Peyer's patch (tissue), 4 donors: ENCODE results near the gene IQCB1. TPM values are rescaled to one million over a fixed set of nuclear protein-coding genes. Genes with fewer than 3 reads are reported as not detected.

Experiments
- DNase-seq, 3 donors: peaks; one replicate each; pipeline ENCODE4 v3.0.0-alpha.2; 2017 to 2019
- H3K27ac ChIP-seq, 4 donors: fragments of 200-600 bp; sonication (generic); one replicate each; pipeline ENCODE4 v1.5.1; 2016 to 2019
- H3K27me3 ChIP-seq, 2 donors: fragments of 200-600 bp; sonication (generic); one replicate each; pipeline ENCODE4 v1.5.1; 2019
- H3K36me3 ChIP-seq, 3 donors: fragments of 200-600 bp; sonication (generic); one replicate each; pipeline ENCODE4 v1.5.1; 2016 to 2019
- H3K4me1 ChIP-seq, 4 donors: fragments of 200-600 bp; sonication (generic); one replicate each; pipeline ENCODE4 v1.5.1; 2016 to 2019
- H3K4me3 ChIP-seq, 4 donors: fragments of 200-600 bp; sonication (generic); 1 replicate in 3 of 4; 2 replicates in 1 of 4; pipeline ENCODE4 v1.5.1; 2016 to 2019; ENCODE audit warnings: mild to moderate bottlenecking in 1 of 4
- H3K9me3 ChIP-seq, 4 donors: fragments of 200-600 bp; sonication (generic); one replicate each; pipeline ENCODE4 v1.5.1; 2016 to 2019; ENCODE audit warnings: mild to moderate bottlenecking in 1 of 4
- POLR2A ChIP-seq, 2 donors: fragments of 450-650 bp; IDR thresholded peaks; one replicate each; pipeline ENCODE4 v1.5.1; 2017; ENCODE audit warnings: antibody characterized with exemption in 2 of 2, mild to moderate bottlenecking in 2 of 2, moderate library complexity in 2 of 2
- total RNA-seq, 4 donors: library from RNA; depleted of rRNA; stranded (reverse); fragments of >200 nt; gene quantifications; one replicate each; pipeline ENCODE4 v1.1.0, GENCODE V29; 2016
- TF ChIP-seq, protein P1 (sequence below), 6 experiments: fragments of 450-650 bp in 4 of 6; fragments of 200-600 bp in 2 of 6; sonication (generic) in 1 of 6; IDR thresholded peaks; one replicate each; pipeline ENCODE4 v1.5.1; 2017 to 2019; ENCODE audit warnings: antibody characterized with exemption in 6 of 6, mild to moderate bottlenecking in 3 of 6, moderate library complexity in 1 of 6

Gene IQCB1
- total RNA-seq, 4 donors from 2014 or later = 22.8 to 50.3 (median 29.6) TPM

DNA sequence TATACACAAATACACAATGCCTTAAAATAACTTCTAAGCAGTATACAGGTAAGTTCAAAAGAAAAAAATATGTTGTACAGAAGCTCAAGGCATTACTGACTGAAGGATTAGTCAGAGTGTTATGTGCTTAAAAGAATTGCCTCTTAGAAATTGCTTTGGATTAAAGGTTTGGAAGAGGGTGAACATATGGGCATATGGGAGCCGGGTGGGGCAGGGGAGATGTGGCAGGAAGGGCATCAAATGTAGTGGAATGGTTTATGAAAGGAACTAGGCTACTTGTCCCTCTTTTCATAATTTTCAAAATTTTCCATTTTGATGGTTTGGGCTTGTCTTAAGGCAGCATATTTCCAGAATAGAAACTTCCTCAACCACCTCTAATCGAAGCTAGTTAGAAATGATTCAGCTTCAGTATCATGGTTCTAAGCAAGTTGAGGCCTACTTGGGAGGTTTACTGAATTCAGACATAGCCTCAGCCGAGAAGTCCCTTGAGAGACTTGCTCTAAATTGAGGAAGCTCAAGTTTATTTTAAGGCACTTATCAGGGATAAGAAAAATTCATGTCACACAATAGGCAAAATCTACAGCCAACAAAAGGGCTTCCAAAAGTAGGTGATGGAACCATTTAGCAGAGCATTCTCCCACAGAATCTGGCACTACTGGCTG, 75.2 kb downstream of the IQCB1 start:
- Histone ChIP-seq H3K4me3 (no peak overlapping the region), H3K9me3 (no peaks in the 10 kb centered on the region), H3K4me1 (no peaks in the 10 kb centered on the region), H3K27me3 (no peaks in the 10 kb centered on the region), H3K27ac (no peak overlapping the region), H3K36me3 (no peaks in the 10 kb centered on the region)
- TF ChIP-seq, protein P1, sequence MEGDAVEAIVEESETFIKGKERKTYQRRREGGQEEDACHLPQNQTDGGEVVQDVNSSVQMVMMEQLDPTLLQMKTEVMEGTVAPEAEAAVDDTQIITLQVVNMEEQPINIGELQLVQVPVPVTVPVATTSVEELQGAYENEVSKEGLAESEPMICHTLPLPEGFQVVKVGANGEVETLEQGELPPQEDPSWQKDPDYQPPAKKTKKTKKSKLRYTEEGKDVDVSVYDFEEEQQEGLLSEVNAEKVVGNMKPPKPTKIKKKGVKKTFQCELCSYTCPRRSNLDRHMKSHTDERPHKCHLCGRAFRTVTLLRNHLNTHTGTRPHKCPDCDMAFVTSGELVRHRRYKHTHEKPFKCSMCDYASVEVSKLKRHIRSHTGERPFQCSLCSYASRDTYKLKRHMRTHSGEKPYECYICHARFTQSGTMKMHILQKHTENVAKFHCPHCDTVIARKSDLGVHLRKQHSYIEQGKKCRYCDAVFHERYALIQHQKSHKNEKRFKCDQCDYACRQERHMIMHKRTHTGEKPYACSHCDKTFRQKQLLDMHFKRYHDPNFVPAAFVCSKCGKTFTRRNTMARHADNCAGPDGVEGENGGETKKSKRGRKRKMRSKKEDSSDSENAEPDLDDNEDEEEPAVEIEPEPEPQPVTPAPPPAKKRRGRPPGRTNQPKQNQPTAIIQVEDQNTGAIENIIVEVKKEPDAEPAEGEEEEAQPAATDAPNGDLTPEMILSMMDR (IDR thresholded peaks at IDR 0.05) = no peak
- TF ChIP-seq POLR2A (IDR thresholded peaks at IDR 0.05) = no peak
- DNase-seq = no peak

DNA sequence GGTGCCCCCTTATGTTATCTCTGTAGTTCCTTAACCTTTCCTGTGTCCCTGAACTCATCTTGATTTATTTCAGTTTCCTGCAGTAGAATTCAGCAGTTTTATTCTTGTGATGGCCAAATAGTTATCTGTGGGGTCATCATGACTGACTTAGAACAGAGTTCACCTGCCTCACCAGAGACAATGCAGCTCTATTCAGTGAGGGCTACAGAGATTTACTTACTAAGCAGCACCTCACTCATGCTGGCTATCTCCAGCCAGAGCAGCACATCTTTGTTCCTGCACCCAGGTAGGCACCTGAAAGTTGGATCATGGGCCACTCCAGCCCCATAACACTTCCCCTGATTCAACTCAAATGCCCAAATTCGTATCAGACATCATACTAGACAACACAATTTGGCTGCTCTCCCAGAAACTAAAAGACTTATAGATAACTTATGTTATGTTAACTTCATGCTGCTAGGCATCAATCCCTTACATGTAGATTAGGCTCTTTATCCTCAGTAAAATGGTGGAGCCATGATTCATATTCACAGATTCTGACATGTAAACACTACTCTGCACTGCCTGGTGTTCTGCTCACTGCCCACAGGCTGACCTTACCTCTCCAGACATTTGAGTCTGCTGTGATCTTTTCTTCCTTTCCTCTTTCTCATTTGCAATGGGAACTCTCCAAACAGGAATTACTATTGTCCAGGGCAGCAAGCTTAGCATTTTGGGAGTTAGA, 76.0 kb downstream of the IQCB1 start:
- H3K36me3 ChIP-seq = no peaks in the 10 kb centered on the region
- no peaks in the 10 kb centered on the region for H3K4me1 ChIP-seq

DNA sequence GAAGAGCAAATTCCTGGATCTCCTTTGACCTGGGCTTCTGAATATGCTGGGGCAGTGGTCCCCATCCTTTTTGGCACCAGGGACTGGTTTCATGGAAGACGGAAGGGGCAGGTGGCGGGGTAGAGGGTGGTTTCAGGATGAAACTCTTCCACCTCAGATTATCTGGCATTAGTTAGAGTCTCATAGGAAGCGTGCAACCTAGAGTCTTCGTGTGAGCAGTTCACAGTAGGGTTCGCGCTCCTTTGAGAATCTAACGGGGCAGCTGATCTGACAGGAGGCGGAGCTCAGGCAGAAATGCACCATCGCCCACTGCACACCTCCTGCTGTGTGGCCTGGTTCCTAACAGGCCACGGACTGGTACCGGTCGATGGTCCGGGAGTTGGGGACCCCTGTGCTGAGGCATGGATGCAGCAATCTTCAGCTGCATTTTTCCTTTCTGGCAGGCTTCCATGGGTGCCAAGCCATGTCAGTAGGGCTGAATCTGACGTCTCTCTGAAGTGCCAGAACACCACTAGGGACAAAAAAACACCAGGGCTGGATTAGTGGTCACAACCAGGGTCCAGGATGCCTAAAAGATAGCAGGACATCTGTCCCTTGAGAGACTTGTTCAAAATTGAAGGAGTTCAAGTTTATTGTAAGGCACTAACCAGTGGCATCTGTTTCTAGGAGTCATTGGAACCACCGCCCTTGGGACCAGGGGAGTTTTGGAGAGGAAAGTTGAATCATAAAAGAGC, 76.9 kb downstream of the IQCB1 start:
- Histone ChIP-seq H3K9me3 (no peaks in the 10 kb centered on the region), H3K27me3 (no peaks in the 10 kb centered on the region), H3K36me3 (no peaks in the 10 kb centered on the region), H3K27ac (no peak overlapping the region), H3K4me3 (no peak overlapping the region), H3K4me1 (no peaks in the 10 kb centered on the region)
- DNase-seq = no peak
- TF ChIP-seq, protein P1 (IDR thresholded peaks at IDR 0.05) = no peak
- no peak for TF ChIP-seq POLR2A (IDR thresholded peaks at IDR 0.05)

More for the DNA sequence above, 76.0 kb downstream of the IQCB1 start:
- no peak for TF ChIP-seq POLR2A (IDR thresholded peaks at IDR 0.05)
- TF ChIP-seq, protein P1 (IDR thresholded peaks at IDR 0.05) = no peak
- H3K27ac ChIP-seq = no peak overlapping the region
- H3K9me3 ChIP-seq = no peaks in the 10 kb centered on the region
- no peaks in the 10 kb centered on the region for H3K27me3 ChIP-seq
- DNase-seq = no peak
- no peak overlapping the region for H3K4me3 ChIP-seq

DNA sequence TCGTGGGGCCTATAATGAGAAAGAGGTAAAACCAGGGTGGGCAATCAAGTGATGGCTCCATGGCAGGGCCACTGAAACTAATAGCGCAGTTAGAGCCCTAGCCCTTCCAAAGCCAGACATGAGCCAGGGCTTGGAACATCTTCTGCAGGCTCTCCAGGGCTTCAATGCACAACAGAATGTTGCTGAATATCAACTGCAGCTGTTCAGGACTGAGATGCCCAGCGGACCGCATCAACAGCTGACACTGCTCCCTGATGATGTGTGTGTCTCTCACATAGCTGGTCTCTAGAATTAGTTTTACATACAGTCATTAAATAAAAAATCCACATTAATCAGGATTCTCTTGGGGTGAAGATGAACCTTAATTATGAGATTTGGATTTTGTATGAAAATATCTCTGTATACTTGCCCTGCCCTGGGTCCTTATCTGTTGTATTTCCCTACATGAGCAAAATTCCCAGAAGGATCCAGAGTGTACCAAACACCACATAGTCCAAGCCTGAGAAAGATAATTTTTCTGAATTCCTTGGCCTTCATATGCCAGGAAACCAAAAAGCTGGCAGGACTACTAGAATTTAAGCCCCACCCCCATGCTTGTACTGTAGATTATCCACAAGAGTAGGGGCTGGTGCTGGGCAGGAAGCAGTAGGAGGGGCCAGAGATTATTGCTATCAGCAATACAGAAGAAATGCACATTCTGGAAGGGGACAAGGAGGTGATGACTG, 77.6 kb downstream of the IQCB1 start:
- H3K27me3 ChIP-seq = no peaks in the 10 kb centered on the region
- no peaks in the 10 kb centered on the region for H3K4me1 ChIP-seq
- H3K4me3 ChIP-seq = no peak overlapping the region
- no peaks in the 10 kb centered on the region for H3K36me3 ChIP-seq
- TF ChIP-seq, protein P1 (IDR thresholded peaks at IDR 0.05) = no peak
- no peak for TF ChIP-seq POLR2A (IDR thresholded peaks at IDR 0.05)
- H3K9me3 ChIP-seq = no peaks in the 10 kb centered on the region
- no peak overlapping the region for H3K27ac ChIP-seq
- DNase-seq = no peak

DNA sequence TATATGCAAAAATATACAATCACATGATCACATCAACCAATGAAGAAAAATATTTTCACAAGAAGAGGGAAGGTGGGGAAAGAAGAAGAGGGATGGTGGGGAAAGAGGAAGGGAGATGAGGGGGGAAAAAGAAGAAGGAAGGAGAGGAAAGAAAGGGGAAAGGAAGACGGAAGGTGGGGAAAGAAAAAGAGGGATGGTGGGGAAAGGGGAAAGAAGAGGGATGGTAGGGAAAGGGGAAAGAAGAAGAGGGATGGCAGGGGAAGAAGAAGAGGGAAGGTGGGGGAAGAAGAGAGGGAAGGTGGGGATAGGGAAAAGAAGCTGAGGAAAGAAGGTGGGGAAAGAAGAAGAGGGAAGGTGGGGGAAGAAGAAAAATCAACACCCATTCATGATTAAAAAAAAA, 82.1 kb downstream of the IQCB1 start:
- H3K36me3 ChIP-seq = no peaks in the 10 kb centered on the region
- DNase-seq = no peak
- H3K27me3 ChIP-seq = no peaks in the 10 kb centered on the region
- H3K4me3 ChIP-seq = no peak overlapping the region
- H3K9me3 ChIP-seq = no peaks in the 10 kb centered on the region
- peaks cover 0 to 9% (median 2%) of the 10 kb centered on the region in 4 donors for H3K4me1 ChIP-seq
- TF ChIP-seq, protein P1 (IDR thresholded peaks at IDR 0.05) = no peak
- no peak for TF ChIP-seq POLR2A (IDR thresholded peaks at IDR 0.05)
- H3K27ac ChIP-seq = no peak overlapping the region
